HepG2 (cell line): ENCODE data around the gene KRTAP21-2. TPM values are rescaled to one million over a fixed set of nuclear protein-coding genes. Genes with fewer than 3 reads are reported as not detected.

ENCODE experiments used
- ATAC-seq: fragments of 200-7000 bp; cut with Tn5 transposase; 3 replicates; pipeline ENCODE4 v1.9.1; 2020; ENCODE audit warnings: mild to moderate bottlenecking, moderate library complexity
- BruUV-seq: library from RNA; stranded (reverse); fragments of 400-500 nt; replicated peaks from 2 replicates; lab custom pipeline; 2021; lab: Mats Ljungman, UMichigan
- CTCF ChIA-PET: fragments of 300-600 bp; formaldehyde crosslinking; extraction: SDS; loops from one replicate; lab custom pipeline; 2021; ENCODE audit warnings: low total read pairs, inconsistent platforms, low intra/inter-chr PET ratio; lab: Yijun Ruan, JAX
- POLR2A ChIA-PET: fragments of 350-600 bp; sonication (Branson Sonifier 250); formaldehyde crosslinking; loops from one replicate; lab custom pipeline; 2020; ENCODE audit warnings: antibody characterized with exemption, inconsistent platforms; lab: Yijun Ruan, JAX
- DNase-seq: peaks from one replicate; pipeline ENCODE4 v3.0.0-alpha.2; 2015; ENCODE audit warnings: low spot score
- FAIRE-seq: peaks from 3 replicates; lab custom pipeline; 2011; peaks lifted over from hg19 to GRCh38; lab: Jason Lieb, UNC
- H2AFZ ChIP-seq: one replicate; pipeline ENCODE4 v1.6.1; 2011; ENCODE audit warnings: low read length, inconsistent platforms
- H3K27ac ChIP-seq: fragments of 300-600 bp; 3 replicates; pipeline ENCODE4 v1.8.0; 2011; ENCODE audit warnings: mixed run types, mild to moderate bottlenecking, mixed read lengths, low read length, inconsistent platforms; ENCODE audit not compliant: insufficient read depth; ENCODE audit errors: extremely low read length
- H3K27me3 ChIP-seq, 2 experiments: fragments of 200-600 bp in 1 of 2; 2 replicates in 1 of 2; 3 replicates in 1 of 2; pipeline versions ENCODE4 v1.6.0 to v1.8.0; 2011; ENCODE audit warnings: low read length in 2 of 2, mild to moderate bottlenecking in 2 of 2, moderate library complexity in 2 of 2, inconsistent platforms in 1 of 2; ENCODE audit not compliant: insufficient read depth in 2 of 2, control insufficient read depth in 1 of 2
- H3K36me3 ChIP-seq, 2 experiments: fragments of 200-600 bp in 1 of 2; replicated peaks in 1 of 2; 2 replicates in 1 of 2; 3 replicates in 1 of 2; pipeline versions ENCODE4 v1.5.1 to v1.8.0; 2011; ENCODE audit warnings: low read length in 2 of 2, inconsistent platforms in 1 of 2; ENCODE audit not compliant: insufficient read depth in 2 of 2, control insufficient read depth in 1 of 2
- H3K4me1 ChIP-seq: 2 replicates; pipeline ENCODE4 v1.5.1; 2012; ENCODE audit warnings: low read length, inconsistent platforms; ENCODE audit not compliant: insufficient read depth
- H3K4me2 ChIP-seq: 2 replicates; pipeline ENCODE4 v1.6.0; 2011; ENCODE audit warnings: low read depth, low read length, inconsistent platforms
- H3K4me3 ChIP-seq, 3 experiments: fragments of 200-600 bp in 1 of 3; sonication (generic), shearing (Covaris generic) in 1 of 3; replicated peaks in 1 of 3; 2 replicates each; pipeline ENCODE4 v1.5.1; 2011 to 2016; ENCODE audit warnings: low read length in 3 of 3, inconsistent platforms in 2 of 3, low read depth in 2 of 3, mild to moderate bottlenecking in 2 of 3, control low read depth in 1 of 3, mixed read lengths in 1 of 3; ENCODE audit not compliant: insufficient read depth in 1 of 3
- H3K79me2 ChIP-seq: one replicate; pipeline ENCODE4 v1.6.1; 2011; ENCODE audit warnings: low read length, inconsistent platforms; ENCODE audit not compliant: insufficient read depth
- H3K9ac ChIP-seq: 2 replicates; pipeline ENCODE4 v1.6.0; 2011; ENCODE audit warnings: mild to moderate bottlenecking, low read depth, low read length, inconsistent platforms; ENCODE audit not compliant: insufficient read depth
- H3K9me3 ChIP-seq: 2 replicates; pipeline ENCODE4 v1.5.1; 2012; ENCODE audit warnings: mild to moderate bottlenecking, low read length
- H4K20me1 ChIP-seq: 2 replicates; pipeline ENCODE4 v1.6.0; 2011; ENCODE audit warnings: inconsistent platforms, mild to moderate bottlenecking, low read length, moderate library complexity; ENCODE audit not compliant: insufficient read depth
- CBX5 ChIP-seq: sonication (generic); formaldehyde crosslinking; IDR thresholded peaks from 2 replicates; pipeline ENCODE4 v1.4.0; 2020; ENCODE audit warnings: missing genetic modification reagents, borderline replicate concordance
- DR1 ChIP-seq: sonication (generic); formaldehyde crosslinking; IDR thresholded peaks from 2 replicates; pipeline ENCODE4 v1.8.0; 2021; ENCODE audit warnings: mild to moderate bottlenecking, missing genetic modification reagents, inconsistent platforms
- EED ChIP-seq: sonication (generic); formaldehyde crosslinking; IDR thresholded peaks from 2 replicates; pipeline ENCODE4 v1.5.0; 2020; ENCODE audit warnings: mild to moderate bottlenecking, missing genetic modification reagents
- HHEX ChIP-seq: IDR thresholded peaks from 2 replicates; pipeline ENCODE4 v1.6.1; 2016; ENCODE audit warnings: control low read depth
- PREB ChIP-seq: sonication (generic); formaldehyde crosslinking; IDR thresholded peaks from 2 replicates; pipeline ENCODE4 v1.4.0; 2020; ENCODE audit warnings: missing genetic modification reagents
- SMAD3 ChIP-seq: sonication (generic); formaldehyde crosslinking; IDR thresholded peaks from 2 replicates; pipeline ENCODE4 v1.4.0; 2020; ENCODE audit warnings: missing genetic modification reagents
- STAT6 ChIP-seq: sonication (generic); formaldehyde crosslinking; IDR thresholded peaks from 2 replicates; pipeline ENCODE4 v1.4.0; 2020; ENCODE audit warnings: missing genetic modification reagents, mild to moderate bottlenecking, borderline replicate concordance
- SUZ12 ChIP-seq: fragments of 150-350 bp; IDR thresholded peaks from 2 replicates; pipeline ENCODE4 v1.6.1; 2014; ENCODE audit warnings: low read depth, low read length
- YEATS2 ChIP-seq: sonication (generic); formaldehyde crosslinking; IDR thresholded peaks from 2 replicates; pipeline ENCODE4 v1.4.0; 2020; ENCODE audit warnings: missing genetic modification reagents, borderline replicate concordance
- ZBTB37 ChIP-seq: sonication (generic); formaldehyde crosslinking; IDR thresholded peaks from 2 replicates; pipeline ENCODE4 v1.4.0; 2020; ENCODE audit warnings: mild to moderate bottlenecking, missing genetic modification reagents
- ZBTB43 ChIP-seq: sonication (generic); formaldehyde crosslinking; conservative IDR thresholded peaks from 2 replicates; pipeline ENCODE4 v1.4.0; 2020; ENCODE audit warnings: missing genetic modification reagents
- ZFP91 ChIP-seq: sonication (generic); formaldehyde crosslinking; IDR thresholded peaks from 2 replicates; pipeline ENCODE4 v1.9.0; 2022; ENCODE audit warnings: missing genetic modification reagents, mild to moderate bottlenecking, borderline replicate concordance
- ZNF639 ChIP-seq: conservative IDR thresholded peaks from 2 replicates; pipeline ENCODE4 v1.6.1; 2018; ENCODE audit warnings: missing genetic modification reagents
- ZNF83 ChIP-seq: sonication (generic); formaldehyde crosslinking; IDR thresholded peaks from 2 replicates; pipeline ENCODE4 v1.4.0; 2020; ENCODE audit warnings: missing genetic modification reagents, mild to moderate bottlenecking, borderline replicate concordance
- whole genome bisulfite sequencing: methylation state at CpG from one replicate; pipeline ENCODE4 v1.1.6; 2017; ENCODE audit warnings: low lambda C conversion rate; 5-methylcytosine and 5-hydroxymethylcytosine counted together
- in situ Hi-C: cut with HindIII; loops from 2 replicates; pipeline ENCODE4 v1.10.0; 2017; ENCODE audit warnings: low pct_unique_long_range_greater_than_20kb; ENCODE audit not compliant: extremely low pct_ligation_motif_present
- intact Hi-C: fragments of 100-400 bp; cut with micrococcal nuclease; formaldehyde crosslinking; loops from one replicate; pipeline ENCODE4 v1.10.0; 2022; ENCODE audit not compliant: unreplicated experiment
- polyA plus RNA-seq, 8 experiments: library from polyadenylated mRNA; depleted of rRNA in 3 of 8; stranded (reverse) in 7 of 8; unstranded in 1 of 8; fragments of >200 nt; fragmentation: Illumina TruSeq in 4 of 8; extraction: Trizol in 4 of 8; gene quantifications; 2 replicates each; pipeline versions ENCODE4 v1.2.1 to v1.2.3, GENCODE V29; 2011 to 2016; ENCODE audit warnings: low read depth in 4 of 8, missing spikeins in 1 of 8, mixed read lengths in 1 of 8; ENCODE audit not compliant: insufficient read depth in 1 of 8
- total RNA-seq, 5 experiments: library from RNA; depleted of rRNA; stranded (reverse); fragments of >200 nt; fragmentation: Illumina TruSeq; extraction: Trizol; gene quantifications; 2 replicates each; pipeline ENCODE4 v1.2.3, GENCODE V29; 2016; ENCODE audit warnings: low read depth in 1 of 5

Gene KRTAP21-2
- total and polyA plus RNA-seq, 2 of the 13 experiments (the other 11 are each of a cell fraction or from before 2014, with no cell fraction given), result not detected

- WGBS, result 43% methylated on average over 1 of the region's 1 CpG
Observed at GRCh38 chr21:30779249-30779648, 32.2 kb upstream of the KRTAP21-2 start.

More at GRCh38 chr21:30779249-30779648, 32.2 kb upstream of the KRTAP21-2 start:
- POLR2A ChIA-PET, result no interaction called here
- TF ChIP-seq DR1 (no peak), EED (CRISPR knock-in tag) (no peak), ZNF639 (CRISPR knock-in tag) (no peak), PREB (CRISPR knock-in tag) (no peak), SMAD3 (CRISPR knock-in tag) (no peak), ZBTB37 (CRISPR knock-in tag) (no peak), YEATS2 (CRISPR knock-in tag) (no peak), ZNF83 (no peak), ZFP91 (CRISPR knock-in tag) (no peak), HHEX (no peak), STAT6 (CRISPR knock-in tag) (no peak), SUZ12 (no peak), ZBTB43 (CRISPR knock-in tag) (no peak), CBX5 (CRISPR knock-in tag) (no peak)
- BruUV-seq, result no TSS peak
- Histone ChIP-seq H3K4me3 (no peak overlapping the region), H3K4me1 (no peaks in the 10 kb centered on the region), H2AFZ (no peak overlapping the region), H3K9ac (no peak overlapping the region), H3K9me3 (peaks cover 93% of the 10 kb centered on the region), H3K27ac (no peak overlapping the region), H4K20me1 (no peaks in the 10 kb centered on the region), H3K27me3 (no peaks in the 10 kb centered on the region), H3K79me2 (no peaks in the 10 kb centered on the region), H3K36me3 (no peaks in the 10 kb centered on the region), H3K4me2 (no peak overlapping the region)
- no peak for ATAC-seq
- in situ Hi-C loops, result no loop called here
- CTCF ChIA-PET, result no interaction called here
- no peak for FAIRE-seq
- intact Hi-C loops, result no loop called here
- no peak for DNase-seq
